Measurements from ENCODE around the gene ZNF584.

ZNF584 gene

GRCh38 chr19:58388175-58388526 is 20.3 kb upstream of the ZNF584 start:
- Histone ChIP-seq H3K27ac (ENCODE audit: extremely low read depth, low read depth, low read length) (peak overlapping the region; percentile 68; the same call in 1 of the 2 replicates), H3K4me3 (ENCODE audit: low read depth, low read length) (peak overlapping the region; percentile 77), H3K4me1 (ENCODE audit: control insufficient read depth, insufficient read depth, low read length) (peaks cover 16% of the 10 kb centered on the region), H3K36me3 (ENCODE audit: control insufficient read depth in 2 of 2, insufficient read depth in 1 of 2, low read length in 2 of 2) (peaks cover 50 to 54% of the 10 kb centered on the region in 2 experiments), H3K9me3 (ENCODE audit: control insufficient read depth, insufficient read depth, low read depth, low read length) (no peaks in the 10 kb centered on the region)
- POLR2A ChIA-PET: interaction anchor here (1.6 to 4.2 kb wide), 5 partner anchors 12 to 156 kb away, joined by 4 to 28 read pairs (median 6); partner anchors contain the start of genes TRIM28, ZNF497, ZNF584 and ZSCAN22
- CTCF ChIA-PET: interaction anchor here (0.6 to 0.8 kb wide), 2 partner anchors 81 to 205 kb away, joined by 3 to 5 read pairs; no protein-coding TSS in a partner anchor
- TF ChIP-seq GLI4 (tag by site-specific recombination; IDR thresholded peaks at IDR 0.05): no peak
- peak; percentile 80 for TF ChIP-seq SCRT2 (tag by site-specific recombination; IDR thresholded peaks at IDR 0.05)
- TF ChIP-seq FEZF1 (tag by site-specific recombination; IDR thresholded peaks at IDR 0.05): no peak
- TF ChIP-seq KLF16 (tag by site-specific recombination; IDR thresholded peaks at IDR 0.05): no peak
- no peak for TF ChIP-seq ZNF138 (tag by site-specific recombination; IDR thresholded peaks at IDR 0.05; ENCODE audit: borderline replicate concordance)
- TF ChIP-seq ZNF544 (tag by site-specific recombination; IDR thresholded peaks at IDR 0.05): no peak
- peak; percentile 9; the same call in 1 of the 2 replicates for TF ChIP-seq ZBTB17 (tag by site-specific recombination; IDR thresholded peaks at IDR 0.05)
- no peak for TF ChIP-seq HOXD13 (CRISPR knock-in tag; IDR thresholded peaks at IDR 0.05; ENCODE audit: borderline replicate concordance)
- no peak for TF ChIP-seq HOXA7 (CRISPR knock-in tag; IDR thresholded peaks at IDR 0.05; ENCODE audit: borderline replicate concordance)
- TF ChIP-seq ZNF132 (tag by site-specific recombination; IDR thresholded peaks at IDR 0.05; ENCODE audit: borderline replicate concordance): no peak

GRCh38 chr19:58392945-58393724 is 15.3 kb upstream of the ZNF584 start:
- Histone ChIP-seq H3K36me3 (ENCODE audit: control insufficient read depth in 2 of 2, insufficient read depth in 1 of 2, low read length in 2 of 2) (peaks cover 64 to 76% of the 10 kb centered on the region in 2 experiments), H3K9me3 (ENCODE audit: control insufficient read depth, insufficient read depth, low read depth, low read length) (no peaks in the 10 kb centered on the region), H3K4me1 (ENCODE audit: control insufficient read depth, insufficient read depth, low read length) (peaks cover 3% of the 10 kb centered on the region; the same call in 1 of the 2 replicates), H3K4me3 (ENCODE audit: low read depth, low read length) (no peak overlapping the region), H3K27ac (ENCODE audit: extremely low read depth, low read depth, low read length) (no peak overlapping the region)
- TF ChIP-seq ZNF335 (tag by site-specific recombination; conservative IDR thresholded peaks at IDR 0.05) (no peak), ZNF585B (tag by site-specific recombination; IDR thresholded peaks at IDR 0.05) (no peak), TCF7L2 (IDR thresholded peaks at IDR 0.05; ENCODE audit: borderline replicate concordance, low read depth, low read length) (no peak), ZNF510 (tag by site-specific recombination; IDR thresholded peaks at IDR 0.05; ENCODE audit: insufficient replicate concordance) (no peak)
- ChIA-PET POLR2A (interaction anchor here (1.9 kb wide), 2 partner anchors 15 to 31 kb away, joined by 4 to 9 read pairs; partner anchors contain the start of genes ZNF497 and ZNF584), CTCF (interaction anchor here (1.2 kb wide), 1 partner anchor 126 kb away, joined by 4 read pairs; the partner anchor contains the start of gene ZBTB45)

- H3K27ac ChIP-seq (ENCODE audit: extremely low read depth, low read depth, low read length): no peak overlapping the region
- H3K4me3 ChIP-seq (ENCODE audit: low read depth, low read length): no peak overlapping the region
- H3K4me1 ChIP-seq (ENCODE audit: control insufficient read depth, insufficient read depth, low read length): no peaks in the 10 kb centered on the region
- H3K9me3 ChIP-seq (ENCODE audit: control insufficient read depth, insufficient read depth, low read depth, low read length): no peaks in the 10 kb centered on the region
- POLR2A ChIA-PET: no interaction called here
- H3K36me3 ChIP-seq (ENCODE audit: control insufficient read depth in 2 of 2, insufficient read depth in 1 of 2, low read length in 2 of 2): peaks cover 59 to 71% of the 10 kb centered on the region in 2 experiments
- no peak for TF ChIP-seq SP3 (tag by site-specific recombination; IDR thresholded peaks at IDR 0.05)
- no peak for TF ChIP-seq ZSCAN16 (tag by site-specific recombination; IDR thresholded peaks at IDR 0.05)
- no peak for TF ChIP-seq ZNF174 (tag by site-specific recombination; IDR thresholded peaks at IDR 0.05)
- TF ChIP-seq ZNF707 (tag by site-specific recombination; IDR thresholded peaks at IDR 0.05): no peak
- no peak for TF ChIP-seq ZNF670 (tag by site-specific recombination; IDR thresholded peaks at IDR 0.05; ENCODE audit: low read depth)
- TF ChIP-seq ZNF701 (tag by site-specific recombination; IDR thresholded peaks at IDR 0.05): no peak
- TF ChIP-seq GLIS1 (tag by site-specific recombination; IDR thresholded peaks at IDR 0.05): peak; percentile 61; the same call in 1 of the 2 replicates
- no peak for TF ChIP-seq HIC1 (tag by site-specific recombination; IDR thresholded peaks at IDR 0.05)
- CTCF ChIA-PET: no interaction called here
Observed at GRCh38 chr19:58393725-58394033, 14.8 kb upstream of the ZNF584 start.
